Fibroblast of the conjunctiva (primary cell): ENCODE data around the gene PKD2L1.
"Not testable (repeated sequence)": the region's sequence is repeated elsewhere in the genome, so short reads cannot be mapped to it uniquely, and the experiment has no call there.

Experiments
- DNase-seq: peaks from one replicate; pipeline ENCODE4 v3.0.0-alpha.2; 2010; ENCODE audit warnings: low read depth

PKD2L1 gene

GRCh38 chr10:100286051-100287033, 43.7 kb downstream of the PKD2L1 start, which contains the start of gene BLOC1S2:
Gene BLOC1S2, minus strand, starts transcription at chr10:100286680. Its CDS starts 21 bp downstream, at chr10:100286659.
- DNase-seq, result peak; percentile 81

GRCh38 chr10:100285326-100285725, 44.7 kb downstream of the PKD2L1 start:
- DNase-seq, result not testable (repeated sequence)

GRCh38 chr10:100282907-100283306, 47.1 kb downstream of the PKD2L1 start:
- DNase-seq, result no peak

GRCh38 chr10:100276971-100277370, 53.1 kb downstream of the PKD2L1 start:
- DNase-seq, result not testable (repeated sequence)

GRCh38 chr10:100267239-100268104, 62.6 kb downstream of the PKD2L1 start, which contains the start of gene CWF19L1:
Gene CWF19L1, minus strand, starts transcription at chr10:100267638. Its CDS starts 45 bp downstream, at chr10:100267593.
- peak; percentile 68 for DNase-seq

- no peak for DNase-seq
Measured at GRCh38 chr10:100265821-100266485, 64.1 kb downstream of the PKD2L1 start.

- no peak for DNase-seq
Measured at GRCh38 chr10:100254191-100254590, 75.8 kb downstream of the PKD2L1 start.

- DNase-seq, result no peak
Measured at GRCh38 chr10:100253041-100253440, 77.0 kb downstream of the PKD2L1 start.

GRCh38 chr10:100248820-100249219, 81.2 kb downstream of the PKD2L1 start:
- DNase-seq, result no peak

- DNase-seq, result no peak
Measured at GRCh38 chr10:100245484-100246220, 84.4 kb downstream of the PKD2L1 start.

- no peak for DNase-seq
Measured at GRCh38 chr10:100239851-100240250, 90.2 kb downstream of the PKD2L1 start.

- DNase-seq, result no peak
Measured at GRCh38 chr10:100238429-100238828, 91.6 kb downstream of the PKD2L1 start.
